ENCODE measurements around the gene SPA17.

DNA sequence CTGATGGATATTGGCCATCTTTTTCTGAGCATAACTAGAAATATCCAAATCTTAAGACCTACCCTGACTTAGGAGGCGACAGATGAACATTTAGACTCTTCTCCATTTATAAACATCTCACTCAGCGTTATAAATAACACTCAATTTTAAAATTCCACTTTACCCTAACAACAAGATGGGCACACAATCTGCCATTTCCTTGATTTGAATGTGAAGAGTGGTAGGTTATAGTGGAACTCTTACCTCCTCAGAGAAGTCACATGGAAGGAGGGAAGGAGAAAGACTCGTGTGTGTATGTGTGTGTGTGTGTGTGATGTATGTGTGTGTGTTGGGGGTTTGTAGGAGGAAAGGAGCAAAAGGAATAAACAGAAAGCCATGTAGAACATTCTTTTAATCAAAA, 15.2 kb upstream of the SPA17 start:
- TF ChIP-seq POLR2A (IDR thresholded peaks at IDR 0.05; ENCODE audit: low read depth, low read length) = no peak
- no peak for TF ChIP-seq POLR2AphosphoS5 (IDR thresholded peaks at IDR 0.05; ENCODE audit: low read depth, low read length)
